IMR-90 (cell line): ENCODE data around the gene NNAT. TPM values are rescaled to one million over a fixed set of nuclear protein-coding genes. Genes with fewer than 3 reads are reported as not detected.

Source experiments
- ATAC-seq: fragments of 200-7000 bp; cut with Tn5 transposase; 2 replicates; pipeline ENCODE4 v1.9.1; 2020; ENCODE audit warnings: low read depth, mild to moderate bottlenecking, moderate library complexity
- BruUV-seq: library from RNA; stranded (reverse); fragments of 400-500 nt; replicated peaks from 2 replicates; lab custom pipeline; 2021; lab: Mats Ljungman, UMichigan
- CTCF ChIA-PET: fragments of 300-600 bp; formaldehyde crosslinking; extraction: SDS; loops from one replicate; lab custom pipeline; 2021; ENCODE audit warnings: antibody characterized with exemption; lab: Yijun Ruan, JAX
- POLR2A ChIA-PET: fragments of 300-600 bp; sonication (Branson Sonifier 250); formaldehyde crosslinking; loops from one replicate; lab custom pipeline; 2022; ENCODE audit warnings: antibody characterized with exemption; ENCODE audit not compliant: unreplicated experiment; lab: Charles Lee
- DNase-seq: peaks from one replicate; pipeline ENCODE4 v3.0.0; 2013
- H2AFZ ChIP-seq: replicated peaks from 2 replicates; pipeline ENCODE3; 2013; ENCODE audit warnings: low read length, mild to moderate bottlenecking; ENCODE audit not compliant: poor library complexity
- H2AK5ac ChIP-seq: 2 replicates; pipeline ENCODE4 v1.6.1; 2013; ENCODE audit warnings: low read depth, low read length, inconsistent platforms
- H2AK9ac ChIP-seq: replicated peaks from 2 replicates; pipeline ENCODE3; 2013; ENCODE audit warnings: mild to moderate bottlenecking, low read depth, low read length, moderate library complexity; ENCODE audit not compliant: poor library complexity
- H2BK120ac ChIP-seq: 2 replicates; pipeline ENCODE4 v1.6.1; 2013; ENCODE audit warnings: low read depth, low read length, inconsistent platforms
- H2BK15ac ChIP-seq: 3 replicates; pipeline ENCODE4 v1.6.1; 2013; ENCODE audit warnings: low read depth, low read length, inconsistent platforms
- H2BK20ac ChIP-seq: 2 replicates; pipeline ENCODE4 v1.6.1; 2013; ENCODE audit warnings: low read depth, mild to moderate bottlenecking, inconsistent platforms, low read length, moderate library complexity
- H2BK5ac ChIP-seq: 2 replicates; pipeline ENCODE4 v1.6.1; 2013; ENCODE audit warnings: mild to moderate bottlenecking, low read depth, low read length, inconsistent platforms; ENCODE audit not compliant: poor library complexity, severe bottlenecking
- H3K14ac ChIP-seq: replicated peaks from 2 replicates; pipeline ENCODE4 v1.6.1; 2013; ENCODE audit warnings: low read depth, low read length, inconsistent platforms
- H3K18ac ChIP-seq: 2 replicates; pipeline ENCODE4 v1.6.1; 2013; ENCODE audit warnings: low read depth, low read length, control low read depth
- H3K23ac ChIP-seq: 2 replicates; pipeline ENCODE4 v1.6.1; 2013; ENCODE audit warnings: low read depth, low read length, inconsistent platforms
- H3K27ac ChIP-seq: 2 replicates; pipeline ENCODE4 v1.5.1; 2013; ENCODE audit warnings: mild to moderate bottlenecking, control low read depth, low read length; ENCODE audit not compliant: insufficient read depth
- H3K27me3 ChIP-seq: 2 replicates; pipeline ENCODE4 v1.6.1; 2013; ENCODE audit warnings: low read length; ENCODE audit not compliant: control insufficient read depth, insufficient read depth
- H3K36me3 ChIP-seq: 2 replicates; pipeline ENCODE4 v1.6.1; 2013; ENCODE audit warnings: low read length, mixed read lengths; ENCODE audit not compliant: control insufficient read depth, insufficient read depth
- H3K4ac ChIP-seq: 2 replicates; pipeline ENCODE4 v1.6.1; 2013; ENCODE audit warnings: low read depth, low read length, inconsistent platforms
- H3K4me1 ChIP-seq: 2 replicates; pipeline ENCODE4 v1.6.1; 2013; ENCODE audit warnings: low read length, mixed read lengths; ENCODE audit not compliant: control insufficient read depth, insufficient read depth
- H3K4me2 ChIP-seq: 2 replicates; pipeline ENCODE4 v1.6.1; 2013; ENCODE audit warnings: low read depth, mild to moderate bottlenecking, control low read depth, low read length, moderate library complexity
- H3K4me3 ChIP-seq: 2 replicates; pipeline ENCODE4 v1.5.1; 2013; ENCODE audit warnings: low read depth, mild to moderate bottlenecking, control low read depth, low read length, moderate library complexity; ENCODE audit not compliant: insufficient read depth
- H3K56ac ChIP-seq: 2 replicates; pipeline ENCODE4 v1.6.1; 2013; ENCODE audit warnings: low read length, inconsistent platforms; ENCODE audit not compliant: insufficient read depth; ENCODE audit errors: extremely low read depth
- H3K79me1 ChIP-seq, 2 experiments: 2 replicates each; pipeline ENCODE4 v1.6.1; 2013; ENCODE audit warnings: low read length in 2 of 2, inconsistent platforms in 1 of 2, low read depth in 1 of 2
- H3K9ac ChIP-seq: 2 replicates; pipeline ENCODE4 v1.6.1; 2013; ENCODE audit warnings: low read depth, low read length, control low read depth
- H3K9me1 ChIP-seq: 2 replicates; pipeline ENCODE4 v1.6.1; 2013; ENCODE audit warnings: low read length, inconsistent platforms; ENCODE audit not compliant: insufficient read depth
- H3K9me3 ChIP-seq: 2 replicates; pipeline ENCODE4 v1.6.1; 2013; ENCODE audit warnings: low read length; ENCODE audit not compliant: control insufficient read depth, insufficient read depth
- H4K20me1 ChIP-seq: 2 replicates; pipeline ENCODE4 v1.6.1; 2013; ENCODE audit warnings: low read length, inconsistent platforms; ENCODE audit not compliant: insufficient read depth
- H4K5ac ChIP-seq: 2 replicates; pipeline ENCODE4 v1.6.1; 2013; ENCODE audit warnings: mild to moderate bottlenecking, low read depth, low read length, control low read depth
- H4K8ac ChIP-seq, 2 experiments: 2 replicates each; pipeline ENCODE4 v1.6.1; 2013; ENCODE audit warnings: low read depth in 2 of 2, low read length in 2 of 2, control low read depth in 1 of 2, inconsistent platforms in 1 of 2
- H4K91ac ChIP-seq: 2 replicates; pipeline ENCODE4 v1.6.1; 2013; ENCODE audit warnings: low read depth, low read length, inconsistent platforms; ENCODE audit not compliant: insufficient read depth
- FOS ChIP-seq: fragments of 150-350 bp; IDR thresholded peaks from 2 replicates; pipeline ENCODE4 v1.6.1; 2016; ENCODE audit warnings: low read depth, low read length
- MAZ ChIP-seq: IDR thresholded peaks from 2 replicates; pipeline ENCODE4 v1.6.1; 2012; ENCODE audit warnings: low read depth, mild to moderate bottlenecking, low read length, improper control_type of control experiment, moderate library complexity, borderline replicate concordance
- MXI1 ChIP-seq: IDR thresholded peaks from 2 replicates; pipeline ENCODE4 v1.6.1; 2012; ENCODE audit warnings: low read depth, mild to moderate bottlenecking, low read length, moderate library complexity, borderline replicate concordance
- POLR2A ChIP-seq: IDR thresholded peaks from 2 replicates; pipeline ENCODE4 v1.6.1; 2012; ENCODE audit warnings: mild to moderate bottlenecking, low read depth, low read length
- USF2 ChIP-seq: fragments of 150-350 bp; IDR thresholded peaks from 2 replicates; pipeline ENCODE4 v1.6.1; 2017; ENCODE audit warnings: mild to moderate bottlenecking, antibody characterized with exemption, low read length, low read depth
- WGBS, 2 experiments: methylation state at CpG; one replicate each; pipeline versions ENCODE4 v1.1.5 to v1.1.7; 2013; ENCODE audit warnings: missing lambda C conversion rate in 2 of 2; ENCODE audit not compliant: insufficient read length in 1 of 2; ENCODE audit errors: extremely low coverage in 2 of 2; 5-methylcytosine and 5-hydroxymethylcytosine counted together
- dilution Hi-C: fragments of 300-500 bp; cut with HindIII; formaldehyde crosslinking; loops from one replicate; pipeline ENCODE4 v1.14.3; 2018; ENCODE audit warnings: low sequenced_read_pairs; ENCODE audit not compliant: unreplicated experiment
- in situ Hi-C: fragments of 300-500 bp; cut with MboI; formaldehyde crosslinking; loops from 3 replicates; pipeline ENCODE4 v1.14.3; 2019; ENCODE audit warnings: low sequenced_read_pairs, inconsistent platforms, mixed read lengths
- intact Hi-C: fragments of 100-400 bp; cut with micrococcal nuclease; formaldehyde crosslinking; loops from 2 replicates; pipeline ENCODE4 v1.10.0; 2022
- polyA plus RNA-seq, 3 experiments: library from polyadenylated mRNA; depleted of rRNA; stranded (reverse); fragments of >200 nt; gene quantifications; 2 replicates each; pipeline ENCODE4 v1.2.3, GENCODE V29; 2012; ENCODE audit warnings: low replicate concordance in 1 of 3
- total RNA-seq: library from RNA; depleted of rRNA; stranded (reverse); fragments of >200 nt; gene quantifications from 2 replicates; pipeline ENCODE4 v1.2.3, GENCODE V29; 2012

The NNAT gene
- total and polyA plus RNA-seq, 2 of the 4 experiments (the other 2 are of a cell fraction): 2.0 to 6.5 TPM

- Histone ChIP-seq H3K23ac (no peak overlapping the region), H4K20me1 (no peaks in the 10 kb centered on the region), H3K4ac (no peak overlapping the region), H3K18ac (no peak overlapping the region), H2BK5ac (no peak overlapping the region), H3K4me1 (no peaks in the 10 kb centered on the region), H3K9ac (no peak overlapping the region), H2AK5ac (no peak overlapping the region), H3K79me1 (no peaks in the 10 kb centered on the region), H2AK9ac (no peak overlapping the region), H4K5ac (no peak overlapping the region), H3K14ac (no peak overlapping the region), H3K27me3 (peaks cover 55% of the 10 kb centered on the region), H3K27ac (no peak overlapping the region), H2BK15ac (no peak overlapping the region), H3K56ac (no peak overlapping the region), H2BK120ac (no peak overlapping the region), H3K36me3 (no peaks in the 10 kb centered on the region), H3K4me2 (no peak overlapping the region), H3K4me3 (no peak overlapping the region), H4K8ac (no peak overlapping the region), H3K9me1 (no peaks in the 10 kb centered on the region), H3K9me3 (peaks cover 8% of the 10 kb centered on the region), H2AFZ (no peak overlapping the region), H2BK20ac (no peak overlapping the region), H4K91ac (no peak overlapping the region)
- dilution Hi-C loops: no loop called here
- BruUV-seq: no TSS peak
- CTCF ChIA-PET: no interaction called here
- POLR2A ChIA-PET: no interaction called here
- no peak for ATAC-seq
- TF ChIP-seq POLR2A: no peak
- TF ChIP-seq USF2: no peak
- TF ChIP-seq FOS: no peak
- TF ChIP-seq MAZ: no peak
- no peak for TF ChIP-seq MXI1
- DNase-seq: no peak
- intact Hi-C loops: no loop called here
- WGBS, 2 experiments: no CpG with 5 or more reads among the region's 6 CpGs
- in situ Hi-C loops: no loop called here
These were observed 41.8 kb upstream of the NNAT start for GRCh38 chr20:37479266-37479665.
